IMR-90 (cell line): ENCODE data around the gene CCSER1. TPM values are rescaled to one million over a fixed set of nuclear protein-coding genes. Genes with fewer than 3 reads are reported as not detected.

Source experiments
- ATAC-seq: fragments of 200-7000 bp; cut with Tn5 transposase; 2 replicates; pipeline ENCODE4 v1.9.1; 2020; ENCODE audit warnings: low read depth, mild to moderate bottlenecking, moderate library complexity
- BruUV-seq: library from RNA; stranded (reverse); fragments of 400-500 nt; replicated peaks from 2 replicates; lab custom pipeline; 2021; lab: Mats Ljungman, UMichigan
- CTCF ChIA-PET: fragments of 300-600 bp; formaldehyde crosslinking; extraction: SDS; loops from one replicate; lab custom pipeline; 2021; ENCODE audit warnings: antibody characterized with exemption; lab: Yijun Ruan, JAX
- POLR2A ChIA-PET: fragments of 300-600 bp; sonication (Branson Sonifier 250); formaldehyde crosslinking; loops from one replicate; lab custom pipeline; 2022; ENCODE audit warnings: antibody characterized with exemption; ENCODE audit not compliant: unreplicated experiment; lab: Charles Lee
- DNase-seq: peaks from one replicate; pipeline ENCODE4 v3.0.0; 2013
- H2AFZ ChIP-seq: replicated peaks from 2 replicates; pipeline ENCODE3; 2013; ENCODE audit warnings: low read length, mild to moderate bottlenecking; ENCODE audit not compliant: poor library complexity
- H2AK5ac ChIP-seq: 2 replicates; pipeline ENCODE4 v1.6.1; 2013; ENCODE audit warnings: low read depth, low read length, inconsistent platforms
- H2AK9ac ChIP-seq: replicated peaks from 2 replicates; pipeline ENCODE3; 2013; ENCODE audit warnings: mild to moderate bottlenecking, low read depth, low read length, moderate library complexity; ENCODE audit not compliant: poor library complexity
- H2BK120ac ChIP-seq: 2 replicates; pipeline ENCODE4 v1.6.1; 2013; ENCODE audit warnings: low read depth, low read length, inconsistent platforms
- H2BK15ac ChIP-seq: 3 replicates; pipeline ENCODE4 v1.6.1; 2013; ENCODE audit warnings: low read depth, low read length, inconsistent platforms
- H2BK20ac ChIP-seq: 2 replicates; pipeline ENCODE4 v1.6.1; 2013; ENCODE audit warnings: low read depth, mild to moderate bottlenecking, inconsistent platforms, low read length, moderate library complexity
- H2BK5ac ChIP-seq: 2 replicates; pipeline ENCODE4 v1.6.1; 2013; ENCODE audit warnings: mild to moderate bottlenecking, low read depth, low read length, inconsistent platforms; ENCODE audit not compliant: poor library complexity, severe bottlenecking
- H3K14ac ChIP-seq: replicated peaks from 2 replicates; pipeline ENCODE4 v1.6.1; 2013; ENCODE audit warnings: low read depth, low read length, inconsistent platforms
- H3K18ac ChIP-seq: 2 replicates; pipeline ENCODE4 v1.6.1; 2013; ENCODE audit warnings: low read depth, low read length, control low read depth
- H3K23ac ChIP-seq: 2 replicates; pipeline ENCODE4 v1.6.1; 2013; ENCODE audit warnings: low read depth, low read length, inconsistent platforms
- H3K27ac ChIP-seq: 2 replicates; pipeline ENCODE4 v1.5.1; 2013; ENCODE audit warnings: mild to moderate bottlenecking, control low read depth, low read length; ENCODE audit not compliant: insufficient read depth
- H3K27me3 ChIP-seq: 2 replicates; pipeline ENCODE4 v1.6.1; 2013; ENCODE audit warnings: low read length; ENCODE audit not compliant: control insufficient read depth, insufficient read depth
- H3K36me3 ChIP-seq: 2 replicates; pipeline ENCODE4 v1.6.1; 2013; ENCODE audit warnings: low read length, mixed read lengths; ENCODE audit not compliant: control insufficient read depth, insufficient read depth
- H3K4ac ChIP-seq: 2 replicates; pipeline ENCODE4 v1.6.1; 2013; ENCODE audit warnings: low read depth, low read length, inconsistent platforms
- H3K4me1 ChIP-seq: 2 replicates; pipeline ENCODE4 v1.6.1; 2013; ENCODE audit warnings: low read length, mixed read lengths; ENCODE audit not compliant: control insufficient read depth, insufficient read depth
- H3K4me2 ChIP-seq: 2 replicates; pipeline ENCODE4 v1.6.1; 2013; ENCODE audit warnings: low read depth, mild to moderate bottlenecking, control low read depth, low read length, moderate library complexity
- H3K4me3 ChIP-seq: 2 replicates; pipeline ENCODE4 v1.5.1; 2013; ENCODE audit warnings: low read depth, mild to moderate bottlenecking, control low read depth, low read length, moderate library complexity; ENCODE audit not compliant: insufficient read depth
- H3K56ac ChIP-seq: 2 replicates; pipeline ENCODE4 v1.6.1; 2013; ENCODE audit warnings: low read length, inconsistent platforms; ENCODE audit not compliant: insufficient read depth; ENCODE audit errors: extremely low read depth
- H3K79me1 ChIP-seq, 2 experiments: 2 replicates each; pipeline ENCODE4 v1.6.1; 2013; ENCODE audit warnings: low read length in 2 of 2, inconsistent platforms in 1 of 2, low read depth in 1 of 2
- H3K9ac ChIP-seq: 2 replicates; pipeline ENCODE4 v1.6.1; 2013; ENCODE audit warnings: low read depth, low read length, control low read depth
- H3K9me1 ChIP-seq: 2 replicates; pipeline ENCODE4 v1.6.1; 2013; ENCODE audit warnings: low read length, inconsistent platforms; ENCODE audit not compliant: insufficient read depth
- H3K9me3 ChIP-seq: 2 replicates; pipeline ENCODE4 v1.6.1; 2013; ENCODE audit warnings: low read length; ENCODE audit not compliant: control insufficient read depth, insufficient read depth
- H4K20me1 ChIP-seq: 2 replicates; pipeline ENCODE4 v1.6.1; 2013; ENCODE audit warnings: low read length, inconsistent platforms; ENCODE audit not compliant: insufficient read depth
- H4K5ac ChIP-seq: 2 replicates; pipeline ENCODE4 v1.6.1; 2013; ENCODE audit warnings: mild to moderate bottlenecking, low read depth, low read length, control low read depth
- H4K8ac ChIP-seq, 2 experiments: 2 replicates each; pipeline ENCODE4 v1.6.1; 2013; ENCODE audit warnings: low read depth in 2 of 2, low read length in 2 of 2, control low read depth in 1 of 2, inconsistent platforms in 1 of 2
- H4K91ac ChIP-seq: 2 replicates; pipeline ENCODE4 v1.6.1; 2013; ENCODE audit warnings: low read depth, low read length, inconsistent platforms; ENCODE audit not compliant: insufficient read depth
- CTCF ChIP-seq: conservative IDR thresholded peaks from 2 replicates; pipeline ENCODE4 v1.5.1; 2012; ENCODE audit warnings: mild to moderate bottlenecking, low read depth, low read length, improper control_type of control experiment
- WGBS, 2 experiments: methylation state at CpG; one replicate each; pipeline versions ENCODE4 v1.1.5 to v1.1.7; 2013; ENCODE audit warnings: missing lambda C conversion rate in 2 of 2; ENCODE audit not compliant: insufficient read length in 1 of 2; ENCODE audit errors: extremely low coverage in 2 of 2; 5-methylcytosine and 5-hydroxymethylcytosine counted together
- dilution Hi-C: fragments of 300-500 bp; cut with HindIII; formaldehyde crosslinking; loops from one replicate; pipeline ENCODE4 v1.14.3; 2018; ENCODE audit warnings: low sequenced_read_pairs; ENCODE audit not compliant: unreplicated experiment
- in situ Hi-C: fragments of 300-500 bp; cut with MboI; formaldehyde crosslinking; loops from 3 replicates; pipeline ENCODE4 v1.14.3; 2019; ENCODE audit warnings: low sequenced_read_pairs, inconsistent platforms, mixed read lengths
- intact Hi-C: fragments of 100-400 bp; cut with micrococcal nuclease; formaldehyde crosslinking; loops from 2 replicates; pipeline ENCODE4 v1.10.0; 2022
- polyA plus RNA-seq, 3 experiments: library from polyadenylated mRNA; depleted of rRNA; stranded (reverse); fragments of >200 nt; gene quantifications; 2 replicates each; pipeline ENCODE4 v1.2.3, GENCODE V29; 2012; ENCODE audit warnings: low replicate concordance in 1 of 3
- total RNA-seq: library from RNA; depleted of rRNA; stranded (reverse); fragments of >200 nt; gene quantifications from 2 replicates; pipeline ENCODE4 v1.2.3, GENCODE V29; 2012

The CCSER1 gene
- total and polyA plus RNA-seq, 2 of the 4 experiments (the other 2 are of a cell fraction) = not detected

- no peak for ATAC-seq
- no peak overlapping the region for H3K14ac ChIP-seq
These were observed 80.8 kb downstream of the CCSER1 start for GRCh38 chr4:90207887-90208454.

More at GRCh38 chr4:90207887-90208454, 80.8 kb downstream of the CCSER1 start:
- intact Hi-C loops = no loop called here
- H3K4me3 ChIP-seq = no peak overlapping the region
- no peak overlapping the region for H3K4me2 ChIP-seq
- BruUV-seq = no TSS peak
- H3K27ac ChIP-seq = no peak overlapping the region
- H2BK5ac ChIP-seq = no peak overlapping the region
- H3K4me1 ChIP-seq = no peaks in the 10 kb centered on the region
- no peak overlapping the region for H2BK15ac ChIP-seq
- H2BK120ac ChIP-seq = no peak overlapping the region
- H4K91ac ChIP-seq = no peak overlapping the region
- in situ Hi-C loops = no loop called here
- no peak for TF ChIP-seq CTCF
- no peak overlapping the region for H2AFZ ChIP-seq
- H3K9me3 ChIP-seq = 0 out of 2 replicates have a peak, but pooled peaks cover 2% of the 10 kb centered on the region
- no peak overlapping the region for H4K5ac ChIP-seq
- H3K23ac ChIP-seq = no peak overlapping the region
- H3K18ac ChIP-seq = no peak overlapping the region
- CTCF ChIA-PET = no interaction called here
- POLR2A ChIA-PET = no interaction called here
- H2BK20ac ChIP-seq = no peak overlapping the region
- H3K27me3 ChIP-seq = no peaks in the 10 kb centered on the region
- H3K9me1 ChIP-seq = no peaks in the 10 kb centered on the region
- 58% methylated on average over 2 of the region's 10 CpGs; no CpG with 5 or more reads in 1 of the 2 experiments for WGBS, 2 experiments
- H2AK9ac ChIP-seq = no peak overlapping the region
- no peak overlapping the region for H2AK5ac ChIP-seq
- no peak overlapping the region for H3K56ac ChIP-seq
- no peaks in the 10 kb centered on the region for H3K36me3 ChIP-seq
- DNase-seq = no peak
- no peaks in the 10 kb centered on the region for H4K20me1 ChIP-seq
- dilution Hi-C loops = no loop called here
- no peak overlapping the region for H3K9ac ChIP-seq
- no peak overlapping the region for H4K8ac ChIP-seq
- H3K4ac ChIP-seq = no peak overlapping the region
- no peaks in the 10 kb centered on the region for H3K79me1 ChIP-seq
